CD4-positive, alpha-beta T cell treated with Interleukin-1 beta for 1 hour (primary cell): Measurements from ENCODE around the gene UPF2.

Source experiments
- DNase-seq, 2 donors: peaks; one replicate each; pipeline ENCODE4 v3.0.0-alpha.2; 2020 to 2022

UPF2 gene

GRCh38 chr10:11951695-11952094 is 90.9 kb downstream of the UPF2 start:
- DNase-seq, result no peak

GRCh38 chr10:11950325-11951018 is 92.1 kb downstream of the UPF2 start:
- DNase-seq, result no peak

- no peak for DNase-seq
Observed at GRCh38 chr10:11949152-11949551, 93.5 kb downstream of the UPF2 start.

- no peak for DNase-seq
Observed at GRCh38 chr10:11946652-11947051, 96.0 kb downstream of the UPF2 start.

GRCh38 chr10:11936389-11937152 is 106.0 kb downstream of the UPF2 start:
- no peak for DNase-seq

GRCh38 chr10:11934262-11934661 is 108.3 kb downstream of the UPF2 start:
- no peak for DNase-seq

GRCh38 chr10:11933577-11934223 is 108.9 kb downstream of the UPF2 start:
- DNase-seq, result no peak

- no peak for DNase-seq
Observed at GRCh38 chr10:11931038-11931437, 111.6 kb downstream of the UPF2 start.

- DNase-seq, result no peak
Observed at GRCh38 chr10:11930312-11930978, 112.2 kb downstream of the UPF2 start.

- DNase-seq, result no peak
Observed at GRCh38 chr10:11927746-11928145, 114.9 kb downstream of the UPF2 start.

- DNase-seq, result no peak
Observed at GRCh38 chr10:11921800-11922392, 120.7 kb downstream of the UPF2 start.

- no peak for DNase-seq
Observed at GRCh38 chr10:11919271-11919670, 123.3 kb downstream of the UPF2 start.

GRCh38 chr10:11918384-11918783 is 124.2 kb downstream of the UPF2 start:
- no peak for DNase-seq

- DNase-seq, result no peak
Observed at GRCh38 chr10:11913079-11913641, 129.4 kb downstream of the UPF2 start.

GRCh38 chr10:11910102-11910501 is 132.5 kb downstream of the UPF2 start:
- DNase-seq, result no peak

- DNase-seq, result no peak
Observed at GRCh38 chr10:11909618-11910017, 133.0 kb downstream of the UPF2 start.

GRCh38 chr10:11908991-11909390 is 133.6 kb downstream of the UPF2 start:
- no peak for DNase-seq

GRCh38 chr10:11908536-11908935 is 134.1 kb downstream of the UPF2 start:
- DNase-seq, result no peak

- DNase-seq, result no peak
Observed at GRCh38 chr10:11907914-11908313, 134.7 kb downstream of the UPF2 start.

GRCh38 chr10:11906714-11907113 is 135.9 kb downstream of the UPF2 start:
- no peak for DNase-seq

GRCh38 chr10:11902646-11903045 is 140.0 kb downstream of the UPF2 start:
- DNase-seq, result no peak

GRCh38 chr10:11901833-11902475 is 140.7 kb downstream of the UPF2 start:
- DNase-seq, result no peak
